ENCODE measurements around the gene RAI14.
"Not testable (repeated sequence)": the region's sequence is repeated elsewhere in the genome, so short reads cannot be mapped to it uniquely, and the experiment has no call there.

The RAI14 gene

DNA sequence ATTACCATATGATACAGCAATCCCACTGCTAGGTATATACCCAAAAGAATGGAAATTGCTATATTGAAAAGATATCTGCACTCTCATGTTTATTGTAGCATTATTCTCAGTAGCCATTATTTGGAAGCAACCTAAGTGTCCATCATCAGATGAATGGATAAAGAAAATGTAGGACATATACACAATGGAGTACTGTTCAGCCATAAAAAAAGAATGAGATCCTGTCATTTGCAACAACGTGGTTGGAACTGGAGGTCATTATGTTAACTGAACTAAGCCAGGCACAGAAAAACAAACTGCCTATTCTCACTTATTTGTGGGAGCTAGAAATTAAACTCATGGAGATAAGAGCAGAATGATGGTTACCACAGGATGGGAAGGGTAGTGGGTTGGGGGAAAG lies 119.8 kb downstream of the RAI14 start:
- no peak for DNase-seq

DNA sequence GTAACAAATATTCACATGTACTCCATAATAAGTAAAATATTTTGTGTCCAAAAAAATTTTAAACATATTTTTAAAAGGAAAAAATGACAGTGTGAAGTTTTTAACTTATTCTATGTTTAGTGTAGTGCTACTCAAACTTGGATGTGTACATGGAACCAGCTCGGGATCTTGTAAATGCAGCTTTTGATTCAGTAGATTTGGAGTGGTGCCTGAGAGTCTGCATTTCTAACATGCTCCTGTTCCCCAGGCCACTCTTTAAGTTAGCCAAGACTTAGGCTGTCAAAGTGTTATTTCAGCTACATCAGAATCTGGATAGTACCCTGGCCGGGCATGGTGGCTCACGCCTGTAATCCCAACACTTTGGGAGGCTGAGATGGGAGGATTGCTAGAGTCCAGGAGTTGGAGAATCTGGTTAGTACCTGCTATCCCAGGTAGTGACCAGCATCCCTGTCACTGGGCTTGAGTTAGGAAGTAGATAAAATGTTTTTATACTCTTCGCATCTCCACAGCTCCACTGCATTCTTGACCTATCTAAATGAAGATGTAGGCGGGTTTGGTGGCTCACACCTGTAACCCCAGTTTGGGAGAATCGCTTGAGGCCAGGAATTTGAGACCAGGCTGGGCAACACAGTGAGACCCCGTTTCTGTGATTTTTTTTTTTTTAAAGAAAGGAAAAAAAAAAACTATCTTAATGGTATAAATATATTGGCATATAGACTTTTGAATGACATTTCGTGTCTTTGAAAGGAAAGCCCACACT lies 122.1 kb downstream of the RAI14 start:
- DNase-seq, result no peak

DNA sequence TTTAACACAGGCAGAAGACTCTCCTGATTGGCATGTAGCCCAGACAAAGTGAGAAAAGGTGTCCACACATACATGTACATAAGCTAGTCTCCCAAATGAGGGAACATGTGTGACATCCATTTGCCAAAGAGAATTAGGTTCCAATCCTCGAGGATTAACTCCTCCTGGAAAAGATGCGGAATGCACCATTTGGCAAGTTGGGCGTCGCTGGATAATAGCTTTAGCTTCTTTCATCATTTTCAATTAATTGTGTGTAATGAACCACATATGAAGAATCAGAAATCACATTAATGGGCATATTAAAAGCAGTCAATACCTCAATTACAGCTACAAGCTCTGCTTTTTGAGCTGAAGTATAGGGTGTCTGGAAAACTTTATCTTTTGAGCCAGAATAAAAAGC lies 127.8 kb downstream of the RAI14 start:
- DNase-seq, result not testable (repeated sequence)

DNA sequence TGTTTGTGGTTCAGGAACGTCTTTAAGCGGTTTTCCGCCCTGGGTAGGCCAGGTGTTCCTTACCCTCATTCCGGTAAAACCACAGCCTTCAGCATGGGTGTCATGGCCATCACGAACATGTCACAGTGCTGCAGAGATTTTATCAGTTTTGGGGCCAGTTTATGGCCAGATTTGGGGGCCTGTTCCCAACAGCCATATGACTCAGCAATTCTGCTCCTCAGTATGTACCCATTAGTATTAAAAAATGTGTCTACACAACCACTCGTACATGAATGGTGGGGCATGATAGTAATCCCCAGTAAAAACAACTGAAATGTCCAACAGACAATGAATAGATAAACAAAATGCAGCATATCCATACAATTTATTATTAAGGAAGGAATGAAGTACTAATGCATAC lies 130.9 kb downstream of the RAI14 start:
- no peak for DNase-seq

- no peak for DNase-seq
These were observed 132.9 kb downstream of the RAI14 start for GRCh38 chr5:34789021-34789531.

- no peak for DNase-seq
These were observed 133.5 kb downstream of the RAI14 start for GRCh38 chr5:34789639-34790038.

DNA sequence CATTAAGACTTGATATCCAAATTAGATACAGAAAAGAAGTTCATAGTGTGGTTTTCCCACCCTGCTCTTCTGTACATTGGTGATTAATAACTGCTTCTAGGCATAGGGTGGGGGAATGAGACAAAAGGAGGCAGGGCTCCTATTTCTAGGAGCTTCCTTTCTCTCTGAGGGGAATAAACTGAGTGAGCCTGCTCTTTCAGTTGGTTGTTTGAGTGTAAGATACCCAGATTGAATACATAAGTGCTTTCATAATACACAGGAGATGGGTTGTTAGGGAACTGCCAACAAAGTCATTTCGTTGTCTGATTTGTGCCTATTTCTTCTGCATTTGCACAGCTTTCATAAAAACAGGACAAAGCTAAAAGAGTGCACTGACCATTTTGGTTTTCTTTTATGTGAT lies 133.9 kb downstream of the RAI14 start:
- no peak for DNase-seq

- DNase-seq, result no peak
These were observed 135.7 kb downstream of the RAI14 start for GRCh38 chr5:34791761-34792244.

DNA sequence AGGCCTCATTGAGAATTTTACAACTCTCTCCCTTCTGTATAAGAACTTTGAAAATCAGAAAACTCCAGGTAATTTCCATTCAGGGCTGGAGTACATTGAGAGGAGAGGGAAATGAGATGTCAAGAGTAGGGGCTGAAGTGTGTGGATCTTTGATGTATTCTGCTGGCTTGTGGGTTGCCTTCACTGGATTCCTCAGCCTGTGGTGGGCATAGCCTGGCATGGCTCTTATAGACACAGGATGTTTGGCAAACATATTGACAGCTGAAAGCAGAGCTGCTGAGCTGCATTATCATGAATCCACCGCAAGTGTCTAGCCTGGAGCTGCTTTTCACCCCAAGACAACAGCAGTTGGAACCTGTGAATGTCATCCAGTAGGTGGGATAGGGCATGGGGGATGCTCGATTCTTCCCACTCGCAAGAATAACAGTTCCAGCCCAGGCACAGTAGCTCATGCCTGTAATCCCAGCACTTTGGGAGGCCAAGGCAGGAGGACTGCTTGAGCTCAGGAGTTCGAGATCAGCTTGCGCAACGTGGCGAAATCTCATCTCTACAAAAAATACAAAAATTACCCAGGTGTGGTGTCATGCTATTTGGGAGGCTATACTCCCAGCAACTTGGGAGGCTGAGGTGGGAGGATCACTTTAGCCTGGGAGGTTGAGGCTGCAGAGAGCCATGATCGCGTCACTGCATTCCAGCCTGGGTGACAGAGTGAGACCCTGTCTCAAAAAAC lies 146.9 kb downstream of the RAI14 start:
- no peak for DNase-seq

DNA sequence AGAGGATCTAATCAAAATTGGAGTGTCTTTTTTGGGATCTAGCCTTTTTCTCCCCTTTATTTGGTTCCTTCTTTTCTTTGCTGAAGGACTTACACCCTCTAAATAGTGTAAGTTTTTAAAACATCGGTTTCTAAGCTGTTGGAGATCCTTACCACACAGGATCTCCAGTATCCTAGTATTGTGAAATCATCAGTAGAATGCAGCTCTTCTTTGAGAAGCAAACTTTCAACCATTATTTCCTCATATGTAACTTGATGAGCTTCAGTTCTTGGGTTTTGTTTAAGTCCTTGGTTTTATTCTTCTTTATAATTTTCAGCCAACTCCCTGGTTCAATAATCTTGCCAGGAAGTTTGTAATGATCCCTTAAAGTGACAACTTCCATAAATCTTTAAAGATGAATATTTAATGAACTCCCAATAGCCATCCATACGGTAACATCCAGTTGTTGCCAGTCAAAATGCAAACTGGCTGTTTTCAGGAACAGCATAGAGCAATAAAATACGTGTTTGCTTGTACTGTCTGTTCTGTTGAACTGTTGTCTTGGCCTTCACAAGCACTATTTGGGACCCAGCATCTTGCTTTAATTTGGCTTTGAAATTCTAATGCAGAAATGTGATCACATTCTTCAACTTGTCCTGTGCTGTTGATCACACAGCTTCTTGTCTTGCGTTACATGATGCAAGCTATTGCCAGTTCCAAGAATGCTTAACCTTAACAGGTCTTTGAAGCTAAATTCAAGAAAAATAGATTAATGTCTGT lies 148.0 kb downstream of the RAI14 start:
- no peak for DNase-seq

DNA sequence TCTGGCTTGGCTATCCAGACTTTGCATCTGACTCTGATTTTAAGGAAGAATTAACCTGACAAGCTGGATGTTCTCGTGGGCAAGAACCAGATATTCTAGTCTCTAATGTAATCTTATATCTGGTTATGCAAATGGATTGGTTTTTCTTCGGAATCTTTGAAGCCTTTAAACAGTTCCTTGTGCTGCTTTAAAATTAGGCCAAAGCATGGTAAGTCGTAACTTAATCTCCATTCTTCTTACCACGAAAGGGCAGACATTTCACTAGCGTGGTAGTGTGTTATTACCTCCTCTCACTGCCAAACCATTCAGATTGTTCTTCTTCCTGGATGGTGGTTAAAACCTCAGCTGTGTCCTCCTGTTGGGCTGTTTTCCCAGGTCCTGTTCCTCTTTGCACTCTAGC lies 148.8 kb downstream of the RAI14 start:
- DNase-seq, result no peak

DNA sequence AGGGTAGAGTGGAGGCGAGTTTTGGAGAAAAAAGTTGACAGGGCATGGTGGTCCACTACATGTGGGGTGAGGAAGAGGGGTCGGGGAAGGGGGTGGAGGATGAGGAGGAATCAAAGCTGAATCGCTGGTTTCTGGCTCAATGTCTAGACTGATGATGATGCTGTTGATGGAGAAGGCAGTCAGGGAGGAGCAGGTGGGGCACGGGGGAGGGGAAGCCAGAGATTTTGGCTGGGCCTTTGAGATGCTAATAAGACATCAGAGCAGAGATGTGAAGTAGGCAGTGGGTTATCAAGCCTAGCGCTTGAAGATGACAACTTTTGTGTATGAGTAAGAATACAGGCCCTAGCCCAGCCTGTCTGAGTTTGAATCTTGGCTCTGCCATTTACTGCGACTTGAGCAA lies 150.4 kb downstream of the RAI14 start:
- no peak for DNase-seq

- no peak for DNase-seq
These were observed 155.6 kb downstream of the RAI14 start for GRCh38 chr5:34811706-34812105.

GRCh38 chr5:34813509-34813908 lies 157.4 kb downstream of the RAI14 start:
- no peak for DNase-seq

- no peak for DNase-seq
These were observed 161.6 kb downstream of the RAI14 start for GRCh38 chr5:34817558-34818351.

DNA sequence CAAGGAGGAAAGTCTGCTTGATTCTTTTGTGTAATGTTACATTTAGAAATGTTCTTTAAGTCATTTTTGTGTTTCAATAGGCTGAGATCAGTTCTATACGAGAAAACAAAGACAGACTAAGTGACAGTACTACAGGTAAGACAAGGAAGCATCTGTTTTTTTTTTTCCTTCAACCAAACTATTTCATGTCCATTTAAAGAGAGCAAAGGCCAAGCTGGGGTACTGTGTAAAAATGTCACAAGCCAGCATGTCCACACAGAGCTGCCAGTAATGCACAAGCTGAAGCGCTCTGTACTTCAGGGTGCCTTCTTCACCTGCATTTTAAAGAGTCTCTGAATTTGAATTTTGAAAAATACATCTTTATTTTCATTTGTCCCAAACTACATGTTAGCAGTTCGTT lies 162.6 kb downstream of the RAI14 start:
- no peak for DNase-seq

GRCh38 chr5:34820593-34820992 lies 164.5 kb downstream of the RAI14 start:
- no peak for DNase-seq

- no peak for DNase-seq
These were observed 167.0 kb downstream of the RAI14 start for GRCh38 chr5:34822956-34823715.

- no peak for DNase-seq
These were observed 170.2 kb downstream of the RAI14 start for GRCh38 chr5:34826347-34826746.

GRCh38 chr5:34827588-34828506 lies 171.7 kb downstream of the RAI14 start:
- DNase-seq, result no peak

DNA sequence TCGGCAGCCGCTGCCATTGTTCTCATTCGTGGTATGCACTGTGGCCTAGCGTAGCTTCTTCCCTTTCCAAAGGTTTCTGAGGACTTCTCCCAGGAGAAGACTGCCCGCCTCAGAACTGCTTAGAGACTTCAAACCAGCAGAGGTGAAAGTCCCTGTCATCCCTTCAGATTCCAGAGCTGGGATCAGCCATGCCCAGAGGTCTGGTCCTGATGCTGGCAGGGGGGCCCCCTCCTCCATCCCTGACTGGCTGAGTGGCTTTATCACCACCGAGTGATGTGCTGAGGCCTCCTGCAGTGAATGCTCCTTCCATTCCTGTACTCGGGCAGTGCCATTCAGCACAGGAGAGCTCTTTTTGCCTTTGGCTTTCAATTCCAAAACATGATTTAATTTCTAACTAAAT lies 174.7 kb downstream of the RAI14 start:
- not testable (repeated sequence) for DNase-seq

Measured in right forelimb (tissue), 1 donor.